Activated CD8-positive, alpha-beta T cell treated with anti-CD3 and anti-CD28 coated beads for 36 hours (primary cell): Measurements from ENCODE around the gene GALC. TPM values are rescaled to one million over a fixed set of nuclear protein-coding genes. Genes with fewer than 3 reads are reported as not detected.

Experiments
- ATAC-seq: fragments of 200-7000 bp; cut with Tn5 transposase; one replicate; pipeline ENCODE4 v1.10.0; 2021; ENCODE audit warnings: mild to moderate bottlenecking, moderate library complexity
- CTCF ChIA-PET: fragments of 350-600 bp; sonication (Branson Sonifier 250); formaldehyde crosslinking; loops from one replicate; lab custom pipeline; 2021; ENCODE audit warnings: antibody characterized with exemption; lab: Charles Lee
- POLR2A ChIA-PET: fragments of 350-600 bp; sonication (Branson Sonifier 250); formaldehyde crosslinking; loops from one replicate; lab custom pipeline; 2021; ENCODE audit warnings: antibody characterized with exemption; lab: Charles Lee
- DNase-seq: peaks from one replicate; pipeline ENCODE4 v3.0.0-alpha.2; 2020
- H3K27ac Mint-ChIP-seq: one replicate; pipeline ENCODE4 v1.8.0; 2021; ENCODE audit warnings: mild to moderate bottlenecking, mixed read lengths
- H3K27me3 Mint-ChIP-seq: one replicate; pipeline ENCODE4 v1.8.0; 2021; ENCODE audit warnings: mixed read lengths
- H3K36me3 Mint-ChIP-seq: one replicate; pipeline ENCODE4 v1.8.0; 2021; ENCODE audit warnings: low read depth, mixed read lengths
- H3K4me1 Mint-ChIP-seq: one replicate; pipeline ENCODE4 v1.8.0; 2021; ENCODE audit warnings: low read depth, mixed read lengths
- H3K4me3 Mint-ChIP-seq: one replicate; pipeline ENCODE4 v1.8.0; 2021; ENCODE audit warnings: mild to moderate bottlenecking, moderate library complexity, mixed read lengths
- H3K9me3 Mint-ChIP-seq: one replicate; pipeline ENCODE4 v1.8.0; 2021; ENCODE audit warnings: mixed read lengths
- CTCF ChIP-seq: fragments of 200-600 bp; IDR thresholded peaks from one replicate; pipeline ENCODE4 v1.8.0; 2022; ENCODE audit warnings: antibody characterized with exemption, mild to moderate bottlenecking
- intact Hi-C: fragments of 100-400 bp; cut with micrococcal nuclease; formaldehyde crosslinking; loops from one replicate; pipeline ENCODE4 v1.10.0; 2022
- total RNA-seq, 2 experiments: library from RNA; stranded (reverse); gene quantifications; one replicate each; pipeline ENCODE4 v1.2.3, GENCODE V29; 2021

Gene GALC
- total RNA-seq, 2 experiments from 2014 or later, result 8.6 to 11.3 TPM

GRCh38 chr14:87960013-87960787 is 32.8 kb downstream of the GALC start:
- intact Hi-C loops, result no loop called here
- H3K36me3 Mint-ChIP-seq, result peaks cover 37% of the 10 kb centered on the region
- TF ChIP-seq CTCF, result no peak
- H3K27ac Mint-ChIP-seq, result peak overlapping the region; percentile 40
- ATAC-seq (no peak), DNase-seq (no peak)
- peaks cover 6% of the 10 kb centered on the region for H3K4me1 Mint-ChIP-seq
- H3K4me3 Mint-ChIP-seq, result no peak overlapping the region
- CTCF ChIA-PET, result no interaction called here
- POLR2A ChIA-PET, result no interaction called here
- H3K9me3 Mint-ChIP-seq, result peaks cover 3% of the 10 kb centered on the region
- no peaks in the 10 kb centered on the region for H3K27me3 Mint-ChIP-seq

GRCh38 chr14:87955501-87955900 is 37.5 kb downstream of the GALC start:
- Mint-ChIP-seq H3K27ac (no peak overlapping the region), H3K4me3 (no peak overlapping the region), H3K4me1 (peaks cover 32% of the 10 kb centered on the region), H3K9me3 (peaks cover 3% of the 10 kb centered on the region), H3K36me3 (peaks cover 19% of the 10 kb centered on the region), H3K27me3 (no peaks in the 10 kb centered on the region)
- intact Hi-C loops, result no loop called here
- CTCF ChIA-PET, result interaction anchor here (1.0 kb wide), 1 partner anchor 10 kb away, joined by 4 read pairs; no protein-coding TSS in a partner anchor
- ATAC-seq, result no peak
- TF ChIP-seq CTCF, result no peak
- DNase-seq, result no peak
- POLR2A ChIA-PET, result no interaction called here

- peak overlapping the region; percentile 81 for H3K27ac Mint-ChIP-seq
Observed at GRCh38 chr14:87952307-87953094, 40.5 kb downstream of the GALC start.

GRCh38 chr14:87944987-87945604 is 47.9 kb downstream of the GALC start:
- POLR2A ChIA-PET, result interaction anchor here (0.6 to 1.1 kb wide), 2 partner anchors 24 to 58 kb away, joined by 3 read pairs; no protein-coding TSS in a partner anchor
- Mint-ChIP-seq H3K9me3 (no peaks in the 10 kb centered on the region), H3K4me1 (peaks cover 2% of the 10 kb centered on the region), H3K36me3 (peaks cover 6% of the 10 kb centered on the region), H3K4me3 (no peak overlapping the region), H3K27me3 (no peaks in the 10 kb centered on the region), H3K27ac (no peak overlapping the region)
- peak; percentile 83 for TF ChIP-seq CTCF
- no peak for DNase-seq
- intact Hi-C loops, result no loop called here
- ATAC-seq, result peak; percentile 62
- CTCF ChIA-PET, result interaction anchor here (0.6 to 4.6 kb wide), 59 partner anchors 8 to 448 kb away, joined by 3 to 86 read pairs (median 4); partner anchors contain the start of gene GALC

More at GRCh38 chr14:87952307-87953094, 40.5 kb downstream of the GALC start:
- CTCF ChIA-PET, result interaction anchor here (0.8 to 2.6 kb wide), 8 partner anchors 7 to 237 kb away, joined by 3 to 17 read pairs (median 6); no protein-coding TSS in a partner anchor
- TF ChIP-seq CTCF, result no peak
- Mint-ChIP-seq H3K36me3 (peaks cover 4% of the 10 kb centered on the region), H3K27me3 (no peaks in the 10 kb centered on the region), H3K9me3 (no peaks in the 10 kb centered on the region), H3K4me1 (peaks cover 29% of the 10 kb centered on the region), H3K4me3 (peak overlapping the region; percentile 34)
- POLR2A ChIA-PET, result interaction anchor here (0.9 to 1.1 kb wide), 3 partner anchors 42 to 200 kb away, joined by 3 read pairs; no protein-coding TSS in a partner anchor
- DNase-seq (no peak), ATAC-seq (peak; percentile 72)
- intact Hi-C loops, result loop anchor here (5.0 kb wide), 2 partner anchors 35 to 55 kb away; partner anchors contain the start of gene GPR65
